HG03521 (cell line): Measurements from ENCODE around the gene FARSB.
"Not testable (repeated sequence)": the region's sequence is repeated elsewhere in the genome, so short reads cannot be mapped to it uniquely, and the experiment has no call there.

ENCODE experiments used
- ATAC-seq: cut with Tn5 transposase; IDR thresholded peaks from one replicate; pipeline ENCODE4 v1.9.1; 2021; ENCODE audit warnings: mild to moderate bottlenecking, moderate library complexity; ENCODE audit not compliant: unreplicated experiment

Gene FARSB

DNA sequence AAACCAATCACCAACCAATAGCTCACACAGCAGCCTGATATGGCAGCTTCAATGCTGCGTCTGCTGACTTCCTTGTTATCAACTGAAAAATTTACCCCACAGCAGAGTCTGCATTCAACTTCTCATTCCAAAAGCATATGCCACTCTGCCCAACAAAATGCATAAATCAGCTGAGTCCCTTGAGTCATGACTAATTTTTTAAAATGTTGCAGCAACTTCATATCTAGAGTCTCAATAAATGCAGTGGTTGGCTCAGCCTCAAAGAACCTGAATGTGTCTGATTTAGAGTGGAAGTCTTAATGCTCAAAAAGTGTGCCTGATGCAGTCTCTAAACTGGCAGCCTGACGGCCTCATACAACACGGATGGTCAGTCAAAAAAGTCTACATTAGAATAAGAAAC, 46.5 kb downstream of the FARSB start:
- no peak for ATAC-seq

DNA sequence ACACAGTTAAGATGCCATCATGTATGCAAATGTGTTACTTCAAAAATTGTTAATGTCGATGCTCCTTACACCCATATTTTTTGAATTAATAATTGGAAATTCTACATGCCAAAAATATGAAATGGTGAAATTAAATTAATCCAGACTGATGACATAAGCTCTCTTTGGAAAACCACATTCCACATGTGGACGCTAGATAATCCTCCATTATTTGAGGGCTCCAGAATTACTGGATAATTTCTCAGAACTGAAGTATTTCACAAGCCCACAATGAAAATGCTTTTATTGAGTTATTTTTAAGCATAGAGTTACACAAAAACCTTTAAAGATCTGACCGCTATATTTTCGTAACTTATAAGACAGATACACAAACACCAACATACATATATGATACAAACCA, 47.8 kb downstream of the FARSB start:
- ATAC-seq: no peak

- ATAC-seq: no peak
Measured at GRCh38 chr2:222606306-222606705, 49.6 kb downstream of the FARSB start.

DNA sequence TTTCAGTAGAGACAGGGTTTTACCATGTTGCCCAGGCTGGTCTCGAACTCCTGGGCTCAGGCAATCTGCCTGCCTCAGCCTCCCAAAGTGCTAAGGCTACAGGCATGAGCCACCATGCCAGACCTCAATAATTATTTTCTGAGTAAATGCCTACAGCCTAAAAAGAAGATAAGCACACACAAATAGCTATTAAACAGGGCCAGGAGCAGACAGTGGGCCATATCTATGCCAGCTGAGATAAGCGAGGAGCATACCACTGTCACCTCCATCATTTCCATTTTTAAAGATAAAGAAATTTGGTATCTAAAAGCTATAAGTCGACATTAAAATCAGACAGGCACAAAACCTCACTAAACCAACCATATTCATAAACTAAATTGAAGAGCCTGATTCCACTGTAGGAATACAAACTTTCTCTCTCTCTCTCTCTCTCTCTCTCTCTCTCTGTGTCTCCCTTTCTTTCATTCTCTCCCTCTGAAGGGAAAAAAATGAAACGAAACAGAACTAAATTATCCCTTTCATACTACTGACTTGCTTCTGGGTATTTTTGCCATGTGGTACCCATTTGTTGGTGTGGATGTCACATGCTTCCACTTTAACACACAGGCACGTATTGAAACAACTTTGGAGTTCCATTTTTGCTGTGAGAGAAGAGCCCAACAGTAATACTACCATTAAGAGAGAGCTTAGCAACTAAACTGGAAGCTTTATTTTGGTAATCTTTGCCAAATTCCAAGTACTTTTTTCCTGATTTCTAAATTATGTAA, 51.0 kb downstream of the FARSB start:
- no peak for ATAC-seq

- no peak for ATAC-seq
Measured at GRCh38 chr2:222603501-222603900, 52.4 kb downstream of the FARSB start.

DNA sequence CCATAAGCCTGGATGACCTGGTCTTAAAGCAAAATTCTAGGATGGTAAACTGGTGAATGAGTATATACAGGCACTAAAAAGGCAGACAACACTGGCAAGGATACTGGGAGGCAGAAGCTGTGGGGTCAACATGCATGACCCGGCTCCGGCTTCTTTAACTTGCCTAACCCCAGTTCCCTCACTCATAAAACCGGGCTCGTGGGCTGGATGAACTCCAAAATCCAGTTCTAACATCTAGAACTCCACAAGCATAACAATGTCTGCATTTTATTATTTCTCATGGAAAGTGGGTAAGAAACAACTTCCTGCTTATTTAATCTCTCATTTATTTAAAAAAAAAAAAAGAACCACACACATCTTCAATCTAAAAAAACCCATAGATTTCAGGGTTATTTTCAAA, 57.3 kb downstream of the FARSB start:
- ATAC-seq: no peak

DNA sequence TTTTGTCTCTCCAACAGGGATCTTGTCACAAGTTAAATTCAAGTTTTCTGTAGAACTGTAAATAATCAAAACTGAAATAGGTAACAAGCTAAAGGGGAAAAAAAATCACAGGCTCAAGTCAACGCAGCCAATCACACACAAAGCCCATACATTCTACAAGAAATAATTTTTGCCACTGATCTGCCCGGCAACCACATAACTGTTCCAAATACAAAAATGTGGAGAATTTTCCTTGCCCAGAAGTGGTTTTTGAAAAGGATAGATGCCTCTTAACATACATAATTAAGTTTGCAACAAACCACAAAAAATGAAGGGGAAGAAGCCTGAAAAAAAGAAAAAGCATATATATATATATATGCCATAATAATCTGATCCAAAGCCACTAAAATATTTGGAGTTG, 60.3 kb downstream of the FARSB start:
- no peak for ATAC-seq

DNA sequence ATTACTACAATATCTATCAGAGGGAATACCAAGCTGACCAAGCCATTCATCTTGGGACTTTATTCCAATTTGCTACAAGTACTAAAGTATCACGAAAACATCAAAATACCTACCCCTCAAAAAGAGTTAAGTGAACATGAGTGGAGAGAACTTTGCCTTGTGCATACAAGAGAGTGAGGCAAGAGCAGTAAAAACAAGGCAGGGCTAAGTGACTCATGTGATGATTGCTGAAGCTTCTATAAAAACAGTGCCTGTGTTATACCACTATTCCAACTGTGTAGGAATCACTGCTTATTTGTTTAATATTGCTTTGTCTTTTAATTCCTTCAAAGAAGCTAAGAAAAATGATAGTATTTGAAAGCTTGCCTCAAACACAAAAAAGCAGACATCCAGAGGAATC, 61.2 kb downstream of the FARSB start:
- ATAC-seq: no peak

GRCh38 chr2:222592176-222592575, 63.7 kb downstream of the FARSB start:
- ATAC-seq: no peak

DNA sequence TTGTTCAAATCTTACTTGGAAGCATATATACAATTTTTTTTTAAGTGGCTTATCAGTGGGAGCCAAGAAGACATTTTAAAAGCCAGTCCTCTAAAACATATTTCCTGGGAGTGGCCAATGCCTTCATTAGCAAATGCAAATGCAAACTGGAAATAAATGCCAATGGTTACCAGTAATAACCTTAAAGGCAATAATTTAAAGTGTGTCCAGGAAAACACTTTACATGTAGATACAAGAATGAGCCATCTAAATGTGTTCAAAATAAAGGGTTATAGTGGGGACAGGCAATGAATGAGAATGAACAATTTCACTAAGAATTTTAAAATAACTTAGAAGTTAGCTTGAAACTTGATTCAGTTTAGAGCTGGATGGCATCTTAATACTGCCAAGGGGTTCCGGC, 64.2 kb downstream of the FARSB start:
- ATAC-seq: no peak

DNA sequence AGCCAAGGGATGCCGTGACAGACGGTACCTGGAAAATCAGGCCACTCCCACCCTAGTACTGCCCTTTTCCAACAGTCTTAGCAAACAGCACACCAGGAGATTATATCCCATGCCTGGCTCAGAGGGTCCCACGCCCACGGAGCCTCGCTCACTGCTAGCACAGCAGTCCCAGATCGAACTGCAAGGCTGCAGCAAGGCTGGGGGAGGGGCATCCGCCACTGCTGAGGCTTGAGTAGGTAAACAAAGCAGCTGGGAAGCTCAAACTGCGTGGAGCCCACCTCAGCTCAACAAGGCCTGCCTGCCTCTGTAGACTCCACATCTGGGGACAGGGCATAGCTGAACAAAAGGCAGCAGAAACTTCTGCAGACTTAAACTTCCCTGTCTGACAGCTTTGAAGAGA, 71.3 kb downstream of the FARSB start:
- ATAC-seq: not testable (repeated sequence)

DNA sequence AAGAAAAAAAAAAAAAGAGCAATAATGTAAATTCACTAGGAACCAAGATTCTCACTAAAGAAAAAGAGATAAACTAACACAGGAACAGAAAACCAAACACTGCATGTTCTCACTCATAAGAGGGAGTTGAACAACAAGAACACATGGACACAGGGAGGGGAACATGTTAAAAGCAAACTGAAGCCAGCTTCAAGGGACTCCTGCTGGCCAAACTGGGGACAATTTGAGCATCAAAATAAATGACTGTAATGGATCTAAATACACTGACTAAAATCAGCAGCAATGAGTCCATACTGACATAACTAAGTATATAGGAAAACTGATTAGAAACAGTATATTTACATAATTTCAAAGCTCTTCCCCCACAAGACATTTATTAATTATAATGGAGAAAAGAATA, 73.0 kb downstream of the FARSB start:
- no peak for ATAC-seq

GRCh38 chr2:222577341-222577740, 78.6 kb downstream of the FARSB start:
- no peak for ATAC-seq

GRCh38 chr2:222576171-222577081, 79.5 kb downstream of the FARSB start:
- no peak for ATAC-seq

GRCh38 chr2:222575618-222576017, 80.3 kb downstream of the FARSB start:
- no peak for ATAC-seq

DNA sequence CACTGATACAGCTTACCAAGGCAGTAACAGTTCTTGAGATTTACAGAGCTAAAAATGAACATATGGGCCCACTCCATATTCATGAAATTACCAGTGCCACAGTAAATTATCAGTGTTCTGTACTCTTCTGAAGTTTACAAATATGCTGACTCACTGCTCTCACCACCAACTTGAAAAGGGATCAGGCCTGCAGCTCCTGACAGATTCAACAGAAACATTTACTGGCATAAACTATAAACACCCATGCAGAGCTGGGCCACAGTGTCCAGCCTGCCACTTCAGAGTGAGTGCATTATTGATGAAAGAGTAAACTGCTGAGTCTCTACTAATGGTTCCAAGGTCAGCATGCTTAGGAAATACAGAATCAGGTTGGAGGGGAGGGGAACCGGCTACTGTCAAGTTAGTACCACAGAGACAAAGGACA, 83.1 kb downstream of the FARSB start:
- no peak for ATAC-seq

GRCh38 chr2:222572264-222572721, 83.6 kb downstream of the FARSB start:
- ATAC-seq: no peak

DNA sequence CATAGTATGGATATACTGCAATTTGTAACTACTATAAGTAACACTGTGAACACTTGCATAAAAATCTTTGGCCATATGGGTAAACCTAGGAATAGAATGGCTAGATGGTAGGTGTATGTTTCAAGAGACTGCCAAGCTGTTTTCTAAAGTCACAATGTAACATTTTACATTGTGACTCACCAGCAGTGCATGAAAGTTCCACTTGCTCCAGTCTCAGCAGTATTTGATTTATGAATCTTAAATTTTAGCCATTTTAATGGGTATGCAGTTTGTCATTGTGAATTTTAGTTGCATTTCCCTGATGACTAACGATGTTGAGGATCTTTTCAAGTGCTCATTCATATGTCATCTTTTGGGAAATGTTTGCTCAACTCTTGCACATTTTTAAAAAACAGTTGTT, 86.1 kb downstream of the FARSB start:
- ATAC-seq: no peak

DNA sequence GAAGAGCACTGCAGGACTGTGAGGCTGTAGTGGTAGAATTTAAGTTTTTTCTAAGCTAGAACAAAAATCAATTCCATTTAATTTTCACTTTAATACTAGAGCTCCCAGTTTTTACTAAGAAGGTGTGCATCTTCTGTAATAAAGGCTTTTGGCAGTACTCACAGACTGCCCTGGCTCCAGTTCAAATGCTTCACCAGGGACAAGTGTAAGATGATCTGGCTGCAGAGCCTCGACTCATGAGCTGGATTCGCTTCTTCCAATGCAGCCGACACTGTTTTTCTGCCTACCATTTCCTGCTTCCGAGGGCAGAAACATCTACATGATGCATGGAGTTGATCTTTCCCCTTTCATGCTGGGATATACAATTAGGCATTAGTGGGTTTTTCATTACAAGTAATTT, 87.0 kb downstream of the FARSB start:
- no peak for ATAC-seq

- no peak for ATAC-seq
Measured at GRCh38 chr2:222566229-222566628, 89.7 kb downstream of the FARSB start.

GRCh38 chr2:222563936-222564335, 92.0 kb downstream of the FARSB start:
- no peak for ATAC-seq

- ATAC-seq: no peak
Measured at GRCh38 chr2:222563106-222563718, 92.7 kb downstream of the FARSB start.
